A549 treated with DMSO at 1 μM for 4 hours (cell line): ENCODE results near the gene RNF11. TPM values are rescaled to one million over a fixed set of nuclear protein-coding genes. Genes with fewer than 3 reads are reported as not detected.

Source experiments
- total RNA-seq: library from RNA; stranded (reverse); fragments of 200-300 nt; extraction: Qiagen RNA extraction; gene quantifications from 5 replicates; pipeline ENCODE4 v1.2.3, GENCODE V29; 2022; ENCODE audit warnings: low read depth

The RNF11 gene, protein sequence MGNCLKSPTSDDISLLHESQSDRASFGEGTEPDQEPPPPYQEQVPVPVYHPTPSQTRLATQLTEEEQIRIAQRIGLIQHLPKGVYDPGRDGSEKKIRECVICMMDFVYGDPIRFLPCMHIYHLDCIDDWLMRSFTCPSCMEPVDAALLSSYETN
- 25.6 to 38.8 TPM (median 32.3 TPM) in 5 replicates for total RNA-seq

DNA sequence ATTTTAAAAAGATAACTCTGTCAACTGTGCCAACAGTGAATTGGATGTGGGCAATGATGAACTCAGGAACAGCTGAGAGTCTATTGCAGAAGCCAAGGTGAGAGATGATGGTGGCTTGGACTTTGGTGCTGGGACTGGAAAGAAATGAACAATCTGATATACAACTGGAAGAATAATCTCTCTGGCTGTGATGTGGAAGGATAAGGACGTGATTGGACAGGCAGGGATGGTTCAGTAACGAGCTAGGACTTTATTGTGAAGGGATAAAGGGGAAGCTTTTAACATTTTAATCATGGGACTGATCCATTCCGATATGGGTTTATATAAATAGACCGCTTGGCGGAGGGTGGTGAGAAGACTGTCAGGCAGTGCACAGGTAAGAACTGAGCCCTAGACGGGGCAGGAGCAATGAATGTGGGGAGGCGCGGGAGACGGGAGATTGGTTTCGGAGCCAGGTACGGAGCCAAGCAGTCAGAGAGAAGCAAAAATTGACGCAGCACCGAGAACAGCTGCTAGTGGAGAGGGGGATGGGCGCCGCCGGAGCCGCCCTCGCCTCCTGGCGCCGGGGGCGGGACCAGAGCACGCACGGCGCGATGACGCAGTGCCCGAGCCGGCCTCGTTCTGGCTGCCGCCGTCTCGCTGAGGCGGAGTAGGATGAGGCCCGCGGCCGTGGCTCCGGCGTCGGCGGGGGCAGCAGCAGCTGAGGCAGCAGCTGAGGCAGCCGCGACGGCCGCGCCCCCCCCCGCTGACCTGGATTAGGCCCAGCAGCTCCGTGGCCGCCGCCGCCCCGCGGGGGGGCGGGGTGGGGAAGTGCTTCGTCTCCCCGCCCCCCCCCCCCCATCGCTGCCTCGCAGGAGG, at the start of gene RNF11:
Gene RNF11, plus strand, starts transcription at position 601 of the 858 bp plus-strand sequence. CDS start 484 bp downstream, outside the sequence.

Other genes with a start within 250 kb of the RNF11 start
- gene C1orf185, start 134.0 kb upstream of the RNF11 start, total RNA-seq, result not detected in 5 replicates
- 0.86 to 1.6 TPM (median 1.1 TPM) in 5 replicates for gene TTC39A, start 94.3 kb downstream of the RNF11 start, total RNA-seq